Sigmoid colon (tissue), 3 donors: ENCODE measurements around the gene SERPINA6.

Experiments
- CTCF ChIP-seq, 4 experiments: fragments of 450-650 bp in 3 of 4; fragments of 200-600 bp in 1 of 4; IDR thresholded peaks; one replicate each; pipeline ENCODE4 v1.5.1; 2016 to 2019; ENCODE audit warnings: antibody characterized with exemption in 4 of 4, mild to moderate bottlenecking in 3 of 4, moderate library complexity in 2 of 4
- POLR2A ChIP-seq, 2 donors: fragments of 450-650 bp; IDR thresholded peaks; one replicate each; pipeline ENCODE4 v1.6.1; 2016; ENCODE audit warnings: antibody characterized with exemption in 2 of 2, mild to moderate bottlenecking in 2 of 2, moderate library complexity in 2 of 2

- no peak for TF ChIP-seq CTCF (IDR thresholded peaks at IDR 0.05)
- no peak for TF ChIP-seq POLR2A (IDR thresholded peaks at IDR 0.05)
These were observed 45.8 kb upstream of the SERPINA6 start for GRCh38 chr14:94368956-94369355.
